K562 (cell line): ENCODE data around the gene TNK2. TPM values are rescaled to one million over a fixed set of nuclear protein-coding genes. Genes with fewer than 3 reads are reported as not detected.

Experiments
- BRF2 ChIP-seq: IDR thresholded peaks from 3 replicates; pipeline ENCODE4 v1.6.1; 2011; ENCODE audit warnings: borderline replicate concordance, mild to moderate bottlenecking; ENCODE audit not compliant: insufficient read length, insufficient read depth
- ZNF586 ChIP-seq: fragments of 450-650 bp; formaldehyde crosslinking; conservative IDR thresholded peaks from 2 replicates; pipeline ENCODE4 v1.4.0; 2020; ENCODE audit warnings: mild to moderate bottlenecking, moderate library complexity
- polyA plus RNA-seq, 8 experiments: library from polyadenylated mRNA; depleted of rRNA in 4 of 8; stranded (reverse) in 5 of 8; unstranded in 3 of 8; fragments of >200 nt; fragmentation: Nextera tagmentation in 2 of 8; fragmentation: Illumina TruSeq in 1 of 8; extraction: Ambion mirVana in 2 of 8; extraction: Trizol in 1 of 8; gene quantifications; 2 replicates each; pipeline versions ENCODE4 v1.2.1 to v1.2.3, GENCODE V29; 2011 to 2014; ENCODE audit warnings: inconsistent platforms in 1 of 8, missing spikeins in 1 of 8
- total RNA-seq, 7 experiments: library from RNA; depleted of rRNA in 6 of 7; stranded (reverse); fragments of >200 nt in 6 of 7; fragmentation: Illumina TruSeq in 2 of 7; extraction: Trizol in 2 of 7; gene quantifications; 2 replicates each; pipeline versions ENCODE4 v1.2.1 to v1.2.3, GENCODE V29; 2011 to 2021; ENCODE audit warnings: low replicate concordance in 1 of 7
- TF ChIP-seq, protein P1 (sequence below): fragments of 450-650 bp; IDR thresholded peaks from 2 replicates; pipeline ENCODE4 v1.6.1; 2016; ENCODE audit warnings: mild to moderate bottlenecking, moderate library complexity
- TF ChIP-seq, protein P2 (sequence below), 2 experiments: fragments of 450-650 bp; IDR thresholded peaks; 2 replicates each; pipeline ENCODE4 v1.6.1; 2018; ENCODE audit warnings: mild to moderate bottlenecking in 2 of 2, low read depth in 1 of 2; ENCODE audit not compliant: partially characterized antibody in 2 of 2
- TF ChIP-seq, protein P3 (sequence below): IDR thresholded peaks from 2 replicates; pipeline ENCODE4 v1.6.1; 2014; ENCODE audit warnings: antibody characterized with exemption

Gene TNK2
- total and polyA plus RNA-seq, 9 of the 15 experiments (the other 6 are each of a cell fraction or from before 2014, with no cell fraction given), result 0.03 to 33.8 (median 6.5) TPM

DNA sequence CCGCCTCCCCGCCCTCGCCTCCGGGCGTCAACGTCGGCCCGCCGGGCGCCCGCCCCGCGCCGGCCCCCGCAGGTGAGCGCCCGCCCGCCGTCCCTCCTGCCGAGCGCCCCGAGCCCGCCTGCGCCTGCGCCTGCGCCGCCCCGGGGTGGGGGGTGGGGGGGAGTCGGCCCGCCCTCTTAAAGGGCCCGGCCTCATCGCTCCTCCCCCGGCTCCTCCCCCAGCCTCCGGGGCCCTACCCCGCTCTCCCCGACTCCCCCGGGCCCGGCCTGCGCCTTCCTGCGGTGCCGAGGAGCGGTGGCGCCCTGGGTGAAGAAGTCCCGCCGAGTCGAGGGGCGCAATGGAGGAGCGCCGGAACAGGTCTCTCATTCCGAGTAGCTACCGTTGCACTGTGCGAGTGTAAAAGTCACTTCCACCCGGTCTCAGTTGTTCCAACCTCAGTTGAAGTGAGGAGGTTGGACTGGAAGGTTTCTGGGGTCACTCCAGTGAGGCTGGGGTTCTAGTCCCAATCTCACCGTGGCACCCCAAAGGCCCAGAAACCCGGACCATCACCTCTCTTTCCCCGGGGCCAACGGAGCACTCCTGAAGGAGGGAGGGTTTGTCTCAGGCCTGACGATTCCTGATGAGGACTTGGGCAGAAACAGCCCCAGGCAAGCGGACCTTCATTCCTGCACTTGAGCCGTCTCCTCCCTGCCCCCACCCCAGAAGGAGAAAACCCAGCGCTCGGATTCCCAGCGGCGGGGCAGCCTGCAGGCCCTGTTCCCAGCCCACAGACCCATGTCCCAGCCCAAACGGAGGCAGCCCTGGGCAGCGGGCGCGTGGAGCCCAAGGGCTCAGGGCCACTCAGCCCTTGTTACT is 1.5 kb upstream of the TNK2 start (continued):
- TF ChIP-seq, protein P1, sequence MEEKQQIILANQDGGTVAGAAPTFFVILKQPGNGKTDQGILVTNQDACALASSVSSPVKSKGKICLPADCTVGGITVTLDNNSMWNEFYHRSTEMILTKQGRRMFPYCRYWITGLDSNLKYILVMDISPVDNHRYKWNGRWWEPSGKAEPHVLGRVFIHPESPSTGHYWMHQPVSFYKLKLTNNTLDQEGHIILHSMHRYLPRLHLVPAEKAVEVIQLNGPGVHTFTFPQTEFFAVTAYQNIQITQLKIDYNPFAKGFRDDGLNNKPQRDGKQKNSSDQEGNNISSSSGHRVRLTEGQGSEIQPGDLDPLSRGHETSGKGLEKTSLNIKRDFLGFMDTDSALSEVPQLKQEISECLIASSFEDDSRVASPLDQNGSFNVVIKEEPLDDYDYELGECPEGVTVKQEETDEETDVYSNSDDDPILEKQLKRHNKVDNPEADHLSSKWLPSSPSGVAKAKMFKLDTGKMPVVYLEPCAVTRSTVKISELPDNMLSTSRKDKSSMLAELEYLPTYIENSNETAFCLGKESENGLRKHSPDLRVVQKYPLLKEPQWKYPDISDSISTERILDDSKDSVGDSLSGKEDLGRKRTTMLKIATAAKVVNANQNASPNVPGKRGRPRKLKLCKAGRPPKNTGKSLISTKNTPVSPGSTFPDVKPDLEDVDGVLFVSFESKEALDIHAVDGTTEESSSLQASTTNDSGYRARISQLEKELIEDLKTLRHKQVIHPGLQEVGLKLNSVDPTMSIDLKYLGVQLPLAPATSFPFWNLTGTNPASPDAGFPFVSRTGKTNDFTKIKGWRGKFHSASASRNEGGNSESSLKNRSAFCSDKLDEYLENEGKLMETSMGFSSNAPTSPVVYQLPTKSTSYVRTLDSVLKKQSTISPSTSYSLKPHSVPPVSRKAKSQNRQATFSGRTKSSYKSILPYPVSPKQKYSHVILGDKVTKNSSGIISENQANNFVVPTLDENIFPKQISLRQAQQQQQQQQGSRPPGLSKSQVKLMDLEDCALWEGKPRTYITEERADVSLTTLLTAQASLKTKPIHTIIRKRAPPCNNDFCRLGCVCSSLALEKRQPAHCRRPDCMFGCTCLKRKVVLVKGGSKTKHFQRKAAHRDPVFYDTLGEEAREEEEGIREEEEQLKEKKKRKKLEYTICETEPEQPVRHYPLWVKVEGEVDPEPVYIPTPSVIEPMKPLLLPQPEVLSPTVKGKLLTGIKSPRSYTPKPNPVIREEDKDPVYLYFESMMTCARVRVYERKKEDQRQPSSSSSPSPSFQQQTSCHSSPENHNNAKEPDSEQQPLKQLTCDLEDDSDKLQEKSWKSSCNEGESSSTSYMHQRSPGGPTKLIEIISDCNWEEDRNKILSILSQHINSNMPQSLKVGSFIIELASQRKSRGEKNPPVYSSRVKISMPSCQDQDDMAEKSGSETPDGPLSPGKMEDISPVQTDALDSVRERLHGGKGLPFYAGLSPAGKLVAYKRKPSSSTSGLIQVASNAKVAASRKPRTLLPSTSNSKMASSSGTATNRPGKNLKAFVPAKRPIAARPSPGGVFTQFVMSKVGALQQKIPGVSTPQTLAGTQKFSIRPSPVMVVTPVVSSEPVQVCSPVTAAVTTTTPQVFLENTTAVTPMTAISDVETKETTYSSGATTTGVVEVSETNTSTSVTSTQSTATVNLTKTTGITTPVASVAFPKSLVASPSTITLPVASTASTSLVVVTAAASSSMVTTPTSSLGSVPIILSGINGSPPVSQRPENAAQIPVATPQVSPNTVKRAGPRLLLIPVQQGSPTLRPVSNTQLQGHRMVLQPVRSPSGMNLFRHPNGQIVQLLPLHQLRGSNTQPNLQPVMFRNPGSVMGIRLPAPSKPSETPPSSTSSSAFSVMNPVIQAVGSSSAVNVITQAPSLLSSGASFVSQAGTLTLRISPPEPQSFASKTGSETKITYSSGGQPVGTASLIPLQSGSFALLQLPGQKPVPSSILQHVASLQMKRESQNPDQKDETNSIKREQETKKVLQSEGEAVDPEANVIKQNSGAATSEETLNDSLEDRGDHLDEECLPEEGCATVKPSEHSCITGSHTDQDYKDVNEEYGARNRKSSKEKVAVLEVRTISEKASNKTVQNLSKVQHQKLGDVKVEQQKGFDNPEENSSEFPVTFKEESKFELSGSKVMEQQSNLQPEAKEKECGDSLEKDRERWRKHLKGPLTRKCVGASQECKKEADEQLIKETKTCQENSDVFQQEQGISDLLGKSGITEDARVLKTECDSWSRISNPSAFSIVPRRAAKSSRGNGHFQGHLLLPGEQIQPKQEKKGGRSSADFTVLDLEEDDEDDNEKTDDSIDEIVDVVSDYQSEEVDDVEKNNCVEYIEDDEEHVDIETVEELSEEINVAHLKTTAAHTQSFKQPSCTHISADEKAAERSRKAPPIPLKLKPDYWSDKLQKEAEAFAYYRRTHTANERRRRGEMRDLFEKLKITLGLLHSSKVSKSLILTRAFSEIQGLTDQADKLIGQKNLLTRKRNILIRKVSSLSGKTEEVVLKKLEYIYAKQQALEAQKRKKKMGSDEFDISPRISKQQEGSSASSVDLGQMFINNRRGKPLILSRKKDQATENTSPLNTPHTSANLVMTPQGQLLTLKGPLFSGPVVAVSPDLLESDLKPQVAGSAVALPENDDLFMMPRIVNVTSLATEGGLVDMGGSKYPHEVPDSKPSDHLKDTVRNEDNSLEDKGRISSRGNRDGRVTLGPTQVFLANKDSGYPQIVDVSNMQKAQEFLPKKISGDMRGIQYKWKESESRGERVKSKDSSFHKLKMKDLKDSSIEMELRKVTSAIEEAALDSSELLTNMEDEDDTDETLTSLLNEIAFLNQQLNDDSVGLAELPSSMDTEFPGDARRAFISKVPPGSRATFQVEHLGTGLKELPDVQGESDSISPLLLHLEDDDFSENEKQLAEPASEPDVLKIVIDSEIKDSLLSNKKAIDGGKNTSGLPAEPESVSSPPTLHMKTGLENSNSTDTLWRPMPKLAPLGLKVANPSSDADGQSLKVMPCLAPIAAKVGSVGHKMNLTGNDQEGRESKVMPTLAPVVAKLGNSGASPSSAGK, result 0 out of 2 replicates have a peak, but pooled peaks have one; percentile 14
- TF ChIP-seq, protein P2, sequence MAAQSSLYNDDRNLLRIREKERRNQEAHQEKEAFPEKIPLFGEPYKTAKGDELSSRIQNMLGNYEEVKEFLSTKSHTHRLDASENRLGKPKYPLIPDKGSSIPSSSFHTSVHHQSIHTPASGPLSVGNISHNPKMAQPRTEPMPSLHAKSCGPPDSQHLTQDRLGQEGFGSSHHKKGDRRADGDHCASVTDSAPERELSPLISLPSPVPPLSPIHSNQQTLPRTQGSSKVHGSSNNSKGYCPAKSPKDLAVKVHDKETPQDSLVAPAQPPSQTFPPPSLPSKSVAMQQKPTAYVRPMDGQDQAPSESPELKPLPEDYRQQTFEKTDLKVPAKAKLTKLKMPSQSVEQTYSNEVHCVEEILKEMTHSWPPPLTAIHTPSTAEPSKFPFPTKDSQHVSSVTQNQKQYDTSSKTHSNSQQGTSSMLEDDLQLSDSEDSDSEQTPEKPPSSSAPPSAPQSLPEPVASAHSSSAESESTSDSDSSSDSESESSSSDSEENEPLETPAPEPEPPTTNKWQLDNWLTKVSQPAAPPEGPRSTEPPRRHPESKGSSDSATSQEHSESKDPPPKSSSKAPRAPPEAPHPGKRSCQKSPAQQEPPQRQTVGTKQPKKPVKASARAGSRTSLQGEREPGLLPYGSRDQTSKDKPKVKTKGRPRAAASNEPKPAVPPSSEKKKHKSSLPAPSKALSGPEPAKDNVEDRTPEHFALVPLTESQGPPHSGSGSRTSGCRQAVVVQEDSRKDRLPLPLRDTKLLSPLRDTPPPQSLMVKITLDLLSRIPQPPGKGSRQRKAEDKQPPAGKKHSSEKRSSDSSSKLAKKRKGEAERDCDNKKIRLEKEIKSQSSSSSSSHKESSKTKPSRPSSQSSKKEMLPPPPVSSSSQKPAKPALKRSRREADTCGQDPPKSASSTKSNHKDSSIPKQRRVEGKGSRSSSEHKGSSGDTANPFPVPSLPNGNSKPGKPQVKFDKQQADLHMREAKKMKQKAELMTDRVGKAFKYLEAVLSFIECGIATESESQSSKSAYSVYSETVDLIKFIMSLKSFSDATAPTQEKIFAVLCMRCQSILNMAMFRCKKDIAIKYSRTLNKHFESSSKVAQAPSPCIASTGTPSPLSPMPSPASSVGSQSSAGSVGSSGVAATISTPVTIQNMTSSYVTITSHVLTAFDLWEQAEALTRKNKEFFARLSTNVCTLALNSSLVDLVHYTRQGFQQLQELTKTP (IDR thresholded peaks at IDR 0.05; ENCODE audit: low read depth in 1 of 2, partially characterized antibody in 2 of 2), result no peak
- TF ChIP-seq ZNF586 (CRISPR knock-in tag), result no peak
- TF ChIP-seq BRF2, result no peak
- TF ChIP-seq, protein P3, sequence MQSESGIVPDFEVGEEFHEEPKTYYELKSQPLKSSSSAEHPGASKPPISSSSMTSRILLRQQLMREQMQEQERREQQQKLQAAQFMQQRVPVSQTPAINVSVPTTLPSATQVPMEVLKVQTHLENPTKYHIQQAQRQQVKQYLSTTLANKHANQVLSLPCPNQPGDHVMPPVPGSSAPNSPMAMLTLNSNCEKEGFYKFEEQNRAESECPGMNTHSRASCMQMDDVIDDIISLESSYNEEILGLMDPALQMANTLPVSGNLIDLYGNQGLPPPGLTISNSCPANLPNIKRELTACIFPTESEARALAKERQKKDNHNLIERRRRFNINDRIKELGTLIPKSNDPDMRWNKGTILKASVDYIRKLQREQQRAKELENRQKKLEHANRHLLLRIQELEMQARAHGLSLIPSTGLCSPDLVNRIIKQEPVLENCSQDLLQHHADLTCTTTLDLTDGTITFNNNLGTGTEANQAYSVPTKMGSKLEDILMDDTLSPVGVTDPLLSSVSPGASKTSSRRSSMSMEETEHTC, result no peak
